Smooth muscle cell (in vitro differentiated cells): ENCODE results near the gene GAK. TPM values are rescaled to one million over a fixed set of nuclear protein-coding genes. Genes with fewer than 3 reads are reported as not detected.

ENCODE experiments used
- DNase-seq: peaks from one replicate; lab custom pipeline; 2025; ENCODE audit not compliant: unreplicated experiment; lab: John Stamatoyannopoulos, UW
- H2AFZ ChIP-seq: fragments of 200-600 bp; sonication (generic); 2 replicates; pipeline ENCODE4 v1.6.0; 2016; ENCODE audit warnings: antibody characterized with exemption, low read depth, mild to moderate bottlenecking
- H3F3A ChIP-seq: fragments of 200-600 bp; sonication (generic); 2 replicates; pipeline ENCODE4 v1.6.0; 2017; ENCODE audit warnings: antibody characterized with exemption, low read depth
- H3K27ac ChIP-seq: fragments of 200-600 bp; sonication (generic); 2 replicates; pipeline ENCODE4 v1.5.1; 2016; ENCODE audit warnings: low read depth, mild to moderate bottlenecking
- H3K27me3 ChIP-seq: fragments of 200-600 bp; sonication (generic); 2 replicates; pipeline ENCODE4 v1.6.1; 2016; ENCODE audit warnings: low read depth, mild to moderate bottlenecking
- H3K36me3 ChIP-seq: fragments of 200-600 bp; sonication (generic); 2 replicates; pipeline ENCODE4 v1.5.1; 2016; ENCODE audit warnings: low read depth
- H3K4me1 ChIP-seq: fragments of 200-600 bp; sonication (generic); 2 replicates; pipeline ENCODE4 v1.5.1; 2016; ENCODE audit warnings: low read depth
- H3K4me2 ChIP-seq: fragments of 200-600 bp; sonication (generic); 2 replicates; pipeline ENCODE4 v1.6.0; 2016; ENCODE audit warnings: mild to moderate bottlenecking
- H3K4me3 ChIP-seq: fragments of 200-600 bp; sonication (generic); 2 replicates; pipeline ENCODE4 v1.5.1; 2016; ENCODE audit warnings: mild to moderate bottlenecking
- H3K79me2 ChIP-seq: fragments of 200-600 bp; sonication (generic); 2 replicates; pipeline ENCODE4 v1.6.0; 2016; ENCODE audit warnings: low read depth, mild to moderate bottlenecking
- H3K9ac ChIP-seq: fragments of 200-600 bp; sonication (generic); 2 replicates; pipeline ENCODE4 v1.6.0; 2016; ENCODE audit warnings: low read depth
- H3K9me3 ChIP-seq: fragments of 200-600 bp; sonication (generic); replicated peaks from 2 replicates; pipeline ENCODE4 v1.5.1; 2016; ENCODE audit warnings: low read depth
- H4K20me1 ChIP-seq: fragments of 200-600 bp; sonication (generic); 2 replicates; pipeline ENCODE4 v1.6.0; 2016; ENCODE audit warnings: low read depth
- WGBS: methylation state at CpG from one replicate; pipeline ENCODE4 v1.1.7; 2016; ENCODE audit warnings: low lambda C conversion rate; 5-methylcytosine and 5-hydroxymethylcytosine counted together
- polyA plus RNA-seq: library from polyadenylated mRNA; unstranded; fragments of >200 nt; fragmentation: Nextera tagmentation; extraction: Ambion mirVana; gene quantifications from 2 replicates; pipeline ENCODE4 v1.2.1, GENCODE V29; 2016
- total RNA-seq: library from RNA; depleted of rRNA; stranded (reverse); fragments of >200 nt; gene quantifications from 2 replicates; pipeline ENCODE4 v1.2.3, GENCODE V29; 2014
- TF ChIP-seq, protein P1 (sequence below): fragments of 200-600 bp; sonication (generic); IDR thresholded peaks from 2 replicates; pipeline ENCODE4 v1.5.1; 2017; ENCODE audit warnings: borderline replicate concordance, mild to moderate bottlenecking, antibody characterized with exemption; ENCODE audit not compliant: insufficient read depth, poor library complexity, severe bottlenecking

Gene GAK
- total and polyA plus RNA-seq, 2 experiments from 2014 or later = 56.2 to 85.4 TPM

GRCh38 chr4:868421-868820 is 63.7 kb downstream of the GAK start:
- no peak for DNase-seq
- H3K36me3 ChIP-seq = peaks cover 6% of the 10 kb centered on the region
- WGBS = 97% methylated on average over 21 of the region's 21 CpGs

GRCh38 chr4:867526-868250 is 64.4 kb downstream of the GAK start:
- TF ChIP-seq, protein P1, sequence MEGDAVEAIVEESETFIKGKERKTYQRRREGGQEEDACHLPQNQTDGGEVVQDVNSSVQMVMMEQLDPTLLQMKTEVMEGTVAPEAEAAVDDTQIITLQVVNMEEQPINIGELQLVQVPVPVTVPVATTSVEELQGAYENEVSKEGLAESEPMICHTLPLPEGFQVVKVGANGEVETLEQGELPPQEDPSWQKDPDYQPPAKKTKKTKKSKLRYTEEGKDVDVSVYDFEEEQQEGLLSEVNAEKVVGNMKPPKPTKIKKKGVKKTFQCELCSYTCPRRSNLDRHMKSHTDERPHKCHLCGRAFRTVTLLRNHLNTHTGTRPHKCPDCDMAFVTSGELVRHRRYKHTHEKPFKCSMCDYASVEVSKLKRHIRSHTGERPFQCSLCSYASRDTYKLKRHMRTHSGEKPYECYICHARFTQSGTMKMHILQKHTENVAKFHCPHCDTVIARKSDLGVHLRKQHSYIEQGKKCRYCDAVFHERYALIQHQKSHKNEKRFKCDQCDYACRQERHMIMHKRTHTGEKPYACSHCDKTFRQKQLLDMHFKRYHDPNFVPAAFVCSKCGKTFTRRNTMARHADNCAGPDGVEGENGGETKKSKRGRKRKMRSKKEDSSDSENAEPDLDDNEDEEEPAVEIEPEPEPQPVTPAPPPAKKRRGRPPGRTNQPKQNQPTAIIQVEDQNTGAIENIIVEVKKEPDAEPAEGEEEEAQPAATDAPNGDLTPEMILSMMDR = no peak
- Histone ChIP-seq H4K20me1 (no peaks in the 10 kb centered on the region), H3K27me3 (no peaks in the 10 kb centered on the region), H3K36me3 (peaks cover 12% of the 10 kb centered on the region), H2AFZ (no peak overlapping the region), H3K27ac (no peak overlapping the region), H3K9ac (no peak overlapping the region), H3K4me2 (no peak overlapping the region), H3K4me1 (no peaks in the 10 kb centered on the region), H3K79me2 (no peaks in the 10 kb centered on the region), H3K9me3 (no peaks in the 10 kb centered on the region), H3K4me3 (no peak overlapping the region), H3F3A (no peaks in the 10 kb centered on the region)
- no peak for DNase-seq
- WGBS = 93% methylated on average over 26 of the region's 26 CpGs

More at GRCh38 chr4:868421-868820, 63.7 kb downstream of the GAK start:
- TF ChIP-seq, protein P1 = no peak
- H3K4me3 ChIP-seq = no peak overlapping the region
- no peaks in the 10 kb centered on the region for H3F3A ChIP-seq
- H2AFZ ChIP-seq = no peak overlapping the region
- no peak overlapping the region for H3K27ac ChIP-seq
- no peaks in the 10 kb centered on the region for H3K27me3 ChIP-seq
- H4K20me1 ChIP-seq = no peaks in the 10 kb centered on the region
- H3K79me2 ChIP-seq = no peaks in the 10 kb centered on the region
- no peaks in the 10 kb centered on the region for H3K4me1 ChIP-seq
- no peak overlapping the region for H3K4me2 ChIP-seq
- H3K9ac ChIP-seq = no peak overlapping the region
- H3K9me3 ChIP-seq = no peaks in the 10 kb centered on the region

DNA sequence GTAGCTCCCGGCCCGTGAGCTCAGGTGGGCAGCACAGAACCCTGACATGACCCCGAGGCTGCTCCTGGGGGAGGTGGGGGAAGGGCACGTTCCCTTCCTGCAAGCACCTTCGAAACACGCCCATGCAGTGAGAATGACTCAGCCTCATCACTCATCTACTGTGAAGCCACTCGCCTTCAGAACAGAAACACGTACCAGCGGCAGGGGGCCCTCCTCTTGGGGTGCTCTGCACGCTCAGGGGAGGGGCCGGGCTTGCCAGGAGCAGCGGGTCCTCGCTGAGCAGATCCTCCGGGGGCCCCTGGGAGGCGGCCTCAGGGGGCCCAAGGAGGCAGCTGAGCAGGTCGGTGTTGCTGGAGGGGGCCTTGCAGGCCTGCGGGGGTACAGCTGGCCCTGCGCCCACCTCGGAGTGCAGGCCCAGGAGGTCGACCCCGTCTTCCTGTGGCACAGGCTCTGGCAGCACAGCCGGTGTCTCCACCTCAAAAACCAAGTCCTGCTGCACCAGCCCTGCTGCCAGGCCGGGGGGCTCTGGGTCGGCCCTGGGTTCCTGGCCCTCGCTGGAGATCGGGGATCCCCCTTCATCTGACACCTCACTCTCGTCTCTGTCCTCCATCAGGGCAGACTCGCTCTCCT is 65.2 kb downstream of the GAK start:
- DNase-seq = no peak
- no peak overlapping the region for H3K4me2 ChIP-seq
- no peaks in the 10 kb centered on the region for H3K27me3 ChIP-seq
- TF ChIP-seq, protein P1 = no peak
- 94% methylated on average over 28 of the region's 28 CpGs for WGBS
- H3K27ac ChIP-seq = no peak overlapping the region
- H3K79me2 ChIP-seq = no peaks in the 10 kb centered on the region
- H3K4me1 ChIP-seq = no peaks in the 10 kb centered on the region
- H3K9me3 ChIP-seq = no peaks in the 10 kb centered on the region
- H4K20me1 ChIP-seq = no peaks in the 10 kb centered on the region
- no peak overlapping the region for H3K9ac ChIP-seq
- H3F3A ChIP-seq = no peaks in the 10 kb centered on the region
- H3K4me3 ChIP-seq = no peak overlapping the region
- no peak overlapping the region for H2AFZ ChIP-seq
- H3K36me3 ChIP-seq = peaks cover 12% of the 10 kb centered on the region
